ENCODE results near the gene ATG7. TPM values are rescaled to one million over a fixed set of nuclear protein-coding genes. Genes with fewer than 3 reads are reported as not detected.
"Not testable (repeated sequence)": the region's sequence is repeated elsewhere in the genome, so short reads cannot be mapped to it uniquely, and the experiment has no call there.

The ATG7 gene
- total RNA-seq, 1 donor from 2014 or later, result 15.5 TPM

- intact Hi-C loops (cut with DNase I), result no loop called here
- DNase-seq (ENCODE audit: low spot score), result no peak
Measured at GRCh38 chr3:11401434-11401833, 129.2 kb downstream of the ATG7 start.

- no peak for DNase-seq (ENCODE audit: low spot score)
- intact Hi-C loops (cut with DNase I), result no loop called here
Measured at GRCh38 chr3:11405323-11405722, 133.1 kb downstream of the ATG7 start.

- intact Hi-C loops (cut with DNase I), result no loop called here
- DNase-seq (ENCODE audit: low spot score), result no peak
Measured at GRCh38 chr3:11407644-11408043, 135.4 kb downstream of the ATG7 start.

- intact Hi-C loops (cut with DNase I); DNase-seq (ENCODE audit: low spot score): not testable (repeated sequence)
Measured at GRCh38 chr3:11408324-11408859, 136.2 kb downstream of the ATG7 start.

GRCh38 chr3:11410564-11410963 lies 138.4 kb downstream of the ATG7 start:
- intact Hi-C loops (cut with DNase I), result no loop called here
- no peak for DNase-seq (ENCODE audit: low spot score)

GRCh38 chr3:11411956-11412355 lies 139.8 kb downstream of the ATG7 start:
- no peak for DNase-seq (ENCODE audit: low spot score)
- intact Hi-C loops (cut with DNase I), result no loop called here

- intact Hi-C loops (cut with DNase I), result no loop called here
Measured at GRCh38 chr3:11413071-11413470, 140.9 kb downstream of the ATG7 start.

GRCh38 chr3:11415099-11415498 lies 142.9 kb downstream of the ATG7 start:
- no peak for DNase-seq (ENCODE audit: low spot score)
- intact Hi-C loops (cut with DNase I), result no loop called here

More at GRCh38 chr3:11413071-11413470, 140.9 kb downstream of the ATG7 start:
- no peak for DNase-seq (ENCODE audit: low spot score)

GRCh38 chr3:11420066-11420465 lies 147.9 kb downstream of the ATG7 start:
- no peak for DNase-seq (ENCODE audit: low spot score)
- intact Hi-C loops (cut with DNase I), result no loop called here

GRCh38 chr3:11422291-11422690 lies 150.1 kb downstream of the ATG7 start:
- no peak for DNase-seq (ENCODE audit: low spot score)
- intact Hi-C loops (cut with DNase I), result no loop called here

- intact Hi-C loops (cut with DNase I), result no loop called here
- no peak for DNase-seq (ENCODE audit: low spot score)
Measured at GRCh38 chr3:11423868-11424267, 151.7 kb downstream of the ATG7 start.

GRCh38 chr3:11424277-11424676 lies 152.1 kb downstream of the ATG7 start:
- intact Hi-C loops (cut with DNase I), result no loop called here
- DNase-seq (ENCODE audit: low spot score), result no peak

- intact Hi-C loops (cut with DNase I), result no loop called here
- DNase-seq (ENCODE audit: low spot score), result no peak
Measured at GRCh38 chr3:11430207-11430606, 158.0 kb downstream of the ATG7 start.

GRCh38 chr3:11430624-11431023 lies 158.4 kb downstream of the ATG7 start:
- DNase-seq (ENCODE audit: low spot score), result no peak
- intact Hi-C loops (cut with DNase I), result no loop called here

- DNase-seq (ENCODE audit: low spot score), result no peak
- intact Hi-C loops (cut with DNase I), result no loop called here
Measured at GRCh38 chr3:11431319-11431718, 159.1 kb downstream of the ATG7 start.

GRCh38 chr3:11434017-11434526 lies 161.9 kb downstream of the ATG7 start:
- intact Hi-C loops (cut with DNase I), result no loop called here
- DNase-seq (ENCODE audit: low spot score), result no peak

- no peak for DNase-seq (ENCODE audit: low spot score)
- intact Hi-C loops (cut with DNase I), result no loop called here
Measured at GRCh38 chr3:11434563-11435096, 162.4 kb downstream of the ATG7 start.

GRCh38 chr3:11435440-11436165 lies 163.4 kb downstream of the ATG7 start:
- intact Hi-C loops (cut with DNase I), result no loop called here
- no peak for DNase-seq (ENCODE audit: low spot score)

- DNase-seq (ENCODE audit: low spot score), result no peak
- intact Hi-C loops (cut with DNase I), result no loop called here
Measured at GRCh38 chr3:11436775-11437174, 164.6 kb downstream of the ATG7 start.

GRCh38 chr3:11437506-11437905 lies 165.3 kb downstream of the ATG7 start:
- no peak for DNase-seq (ENCODE audit: low spot score)
- intact Hi-C loops (cut with DNase I), result no loop called here

- intact Hi-C loops (cut with DNase I), result no loop called here
- no peak for DNase-seq (ENCODE audit: low spot score)
Measured at GRCh38 chr3:11438646-11439045, 166.4 kb downstream of the ATG7 start.

Data from cardiac septum (tissue), 1 donor.